Activated T-cell treated with anti-CD3 and anti-CD28 coated beads, Interleukin-2, amount 50 U/mL, for 24 hours (primary cell): ENCODE measurements around the gene ZNF787.
"Not testable (repeated sequence)": the region's sequence is repeated elsewhere in the genome, so short reads cannot be mapped to it uniquely, and the experiment has no call there.

Experiments
- DNase-seq: peaks from one replicate; pipeline ENCODE4 v3.0.0-alpha.2; 2020
- H3K27ac Mint-ChIP-seq: 2 replicates; pipeline ENCODE4 v1.8.0; 2020; ENCODE audit warnings: mild to moderate bottlenecking, mixed read lengths
- H3K27me3 Mint-ChIP-seq: 2 replicates; pipeline ENCODE4 v1.8.0; 2020; ENCODE audit warnings: mixed read lengths
- H3K36me3 Mint-ChIP-seq: 2 replicates; pipeline ENCODE4 v1.8.0; 2020; ENCODE audit warnings: low read depth, mixed read lengths
- H3K4me1 Mint-ChIP-seq: 2 replicates; pipeline ENCODE4 v1.8.0; 2020; ENCODE audit warnings: low read depth, mixed read lengths
- H3K4me3 Mint-ChIP-seq: 2 replicates; pipeline ENCODE4 v1.8.0; 2020; ENCODE audit warnings: mild to moderate bottlenecking, moderate library complexity, mixed read lengths
- H3K9me3 Mint-ChIP-seq: 2 replicates; pipeline ENCODE4 v1.8.0; 2020; ENCODE audit warnings: mixed read lengths

ZNF787 gene

DNA sequence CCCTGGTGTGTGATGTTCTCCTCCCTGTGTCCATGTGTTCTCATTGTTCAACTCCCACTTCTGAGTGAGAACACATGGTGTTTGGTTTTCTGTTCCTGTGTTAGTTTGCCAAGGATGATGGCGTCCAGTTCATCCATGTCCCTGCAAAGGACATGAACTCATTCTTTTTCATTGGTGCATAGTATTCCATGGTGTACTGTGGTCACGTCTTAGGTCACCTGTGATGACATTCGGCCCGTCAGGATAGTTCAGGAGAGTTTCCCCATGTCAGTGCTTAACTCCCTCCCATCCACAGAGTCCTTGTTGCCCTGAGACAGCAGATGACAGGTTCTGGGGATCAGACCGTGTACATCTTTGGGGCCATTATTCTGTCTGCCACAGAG lies 28.6 kb upstream of the ZNF787 start:
- Mint-ChIP-seq H3K27me3 (no peaks in the 10 kb centered on the region), H3K4me3 (no peak overlapping the region), H3K4me1 (peaks cover 18% of the 10 kb centered on the region), H3K27ac (no peak overlapping the region), H3K9me3 (no peaks in the 10 kb centered on the region), H3K36me3 (peaks cover 49% of the 10 kb centered on the region)
- no peak for DNase-seq

DNA sequence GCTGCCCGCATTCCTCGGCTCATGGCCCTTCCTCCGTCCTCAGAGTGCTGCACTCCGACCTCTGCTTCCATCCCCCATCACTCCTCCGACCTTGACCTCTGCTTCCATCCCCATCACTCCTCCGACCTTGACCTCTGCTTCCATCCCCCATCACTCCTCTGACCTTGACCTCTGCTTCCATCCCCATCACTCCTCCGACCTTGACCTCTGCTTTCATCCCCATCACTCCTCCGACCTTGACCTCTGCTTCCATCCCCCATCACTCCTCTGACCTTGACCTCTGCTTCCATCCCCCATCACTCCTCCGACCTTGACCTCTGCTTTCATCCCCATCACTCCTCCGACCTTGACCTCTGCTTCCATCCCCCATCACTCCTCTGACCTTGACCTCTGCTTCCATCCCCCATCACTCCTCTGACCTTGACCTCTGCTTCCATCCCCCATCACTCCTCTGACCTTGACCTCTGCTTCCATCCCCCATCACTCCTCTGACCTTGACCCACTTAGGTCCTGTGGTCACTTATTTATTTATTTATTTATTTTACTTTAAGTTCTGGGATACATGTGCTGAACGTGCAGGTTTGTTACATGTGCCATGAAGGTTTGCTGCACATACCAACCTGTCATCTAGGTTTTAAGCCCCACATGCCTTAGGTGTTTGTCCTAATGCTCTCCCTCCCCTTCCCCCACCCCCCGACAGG lies 28.0 kb upstream of the ZNF787 start:
- H3K27me3 Mint-ChIP-seq, DNase-seq, H3K27ac Mint-ChIP-seq, H3K9me3 Mint-ChIP-seq, H3K4me3 Mint-ChIP-seq: not testable (repeated sequence)
- Mint-ChIP-seq H3K4me1 (peaks cover 21% of the 10 kb centered on the region), H3K36me3 (peaks cover 45% of the 10 kb centered on the region)

DNA sequence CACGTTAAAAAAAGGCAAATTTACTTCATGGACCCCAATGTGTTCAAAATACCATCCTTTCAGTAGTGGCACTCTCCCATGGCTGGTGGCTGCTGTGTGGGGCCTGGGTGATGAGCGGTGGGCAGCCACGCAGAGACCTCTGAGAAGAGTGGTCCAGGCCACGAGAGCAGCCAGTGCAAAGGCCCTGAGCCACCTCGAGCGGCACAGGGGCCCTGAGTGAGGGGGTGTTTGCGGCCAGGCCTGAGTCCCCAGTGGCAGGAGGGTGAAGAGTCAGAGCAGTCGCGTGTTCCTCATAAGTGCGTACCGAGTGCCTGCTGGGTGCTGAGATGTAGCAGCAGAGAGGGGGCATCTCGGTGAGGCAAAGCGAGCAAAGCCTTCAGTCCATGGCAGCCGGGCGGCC lies 27.0 kb upstream of the ZNF787 start:
- DNase-seq = no peak
- peaks cover 43% of the 10 kb centered on the region for H3K36me3 Mint-ChIP-seq
- H3K4me1 Mint-ChIP-seq = peaks cover 21% of the 10 kb centered on the region
- H3K9me3 Mint-ChIP-seq = no peaks in the 10 kb centered on the region
- H3K27ac Mint-ChIP-seq = no peak overlapping the region
- H3K4me3 Mint-ChIP-seq = no peak overlapping the region
- H3K27me3 Mint-ChIP-seq = no peaks in the 10 kb centered on the region

DNA sequence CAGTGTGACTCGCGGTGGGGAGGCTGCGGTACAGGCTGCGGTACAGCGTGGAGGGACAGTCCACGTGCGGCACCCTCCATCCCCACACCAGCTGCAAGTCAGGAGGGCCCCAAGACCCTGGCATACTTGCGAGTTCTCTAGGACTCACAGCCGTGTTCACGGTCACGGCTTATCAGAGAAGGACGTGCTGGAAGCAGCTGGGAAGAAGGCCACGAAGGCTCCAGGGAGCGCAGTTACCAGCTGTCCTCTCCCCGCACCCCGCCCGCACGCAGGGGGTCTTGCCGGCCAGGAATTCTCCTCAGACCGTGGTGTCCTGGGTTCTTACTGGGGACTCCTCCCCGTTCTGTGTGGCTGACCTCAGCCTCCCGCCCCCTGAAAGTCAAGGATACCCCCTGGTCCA lies 26.2 kb upstream of the ZNF787 start:
- Mint-ChIP-seq H3K4me3 (no peak overlapping the region), H3K4me1 (peaks cover 22% of the 10 kb centered on the region), H3K9me3 (no peaks in the 10 kb centered on the region), H3K36me3 (peaks cover 44% of the 10 kb centered on the region), H3K27me3 (no peaks in the 10 kb centered on the region), H3K27ac (no peak overlapping the region)
- DNase-seq = no peak

DNA sequence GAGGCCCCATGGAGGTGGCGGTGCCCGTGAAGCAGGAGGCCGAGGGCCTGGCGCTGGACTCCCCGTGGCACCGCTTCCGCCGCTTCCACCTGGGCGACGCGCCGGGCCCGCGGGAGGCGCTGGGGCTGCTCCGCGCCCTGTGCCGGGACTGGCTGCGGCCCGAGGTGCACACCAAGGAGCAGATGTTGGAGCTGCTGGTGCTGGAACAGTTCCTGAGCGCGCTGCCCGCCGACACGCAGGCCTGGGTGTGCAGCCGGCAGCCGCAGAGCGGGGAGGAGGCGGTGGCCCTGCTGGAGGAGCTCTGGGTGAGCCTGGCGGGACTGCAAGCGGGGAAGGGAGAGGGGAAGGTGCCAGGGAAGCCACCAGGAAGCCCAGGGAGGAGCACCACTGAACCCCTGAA lies 25.8 kb upstream of the ZNF787 start:
- Mint-ChIP-seq H3K36me3 (peaks cover 42% of the 10 kb centered on the region), H3K4me1 (peaks cover 24% of the 10 kb centered on the region), H3K27me3 (no peaks in the 10 kb centered on the region), H3K4me3 (no peak overlapping the region), H3K9me3 (no peaks in the 10 kb centered on the region), H3K27ac (no peak overlapping the region)
- DNase-seq = no peak

DNA sequence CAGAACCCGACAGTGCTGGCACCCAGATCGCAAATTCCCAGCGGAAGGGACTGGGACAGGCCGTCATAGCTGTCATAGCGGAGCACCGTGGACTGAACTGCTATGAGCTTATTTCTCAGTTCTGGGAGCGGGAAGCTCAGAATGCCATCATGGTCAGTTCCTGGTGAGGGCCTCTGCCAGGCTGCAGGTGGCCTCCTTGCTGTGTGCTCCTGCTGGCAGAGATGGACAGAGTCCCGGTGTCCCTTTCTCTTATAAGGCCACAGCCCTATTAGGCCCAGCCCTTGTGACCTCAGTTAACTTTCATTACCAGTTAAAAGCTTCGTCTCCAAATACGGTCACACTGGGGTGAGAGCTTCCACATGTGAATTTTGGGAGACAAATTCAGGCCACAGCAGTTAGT lies 24.6 kb upstream of the ZNF787 start:
- Mint-ChIP-seq H3K36me3 (peaks cover 42% of the 10 kb centered on the region), H3K27me3 (no peaks in the 10 kb centered on the region), H3K27ac (no peak overlapping the region), H3K4me1 (peaks cover 28% of the 10 kb centered on the region), H3K9me3 (no peaks in the 10 kb centered on the region), H3K4me3 (no peak overlapping the region)
- no peak for DNase-seq

DNA sequence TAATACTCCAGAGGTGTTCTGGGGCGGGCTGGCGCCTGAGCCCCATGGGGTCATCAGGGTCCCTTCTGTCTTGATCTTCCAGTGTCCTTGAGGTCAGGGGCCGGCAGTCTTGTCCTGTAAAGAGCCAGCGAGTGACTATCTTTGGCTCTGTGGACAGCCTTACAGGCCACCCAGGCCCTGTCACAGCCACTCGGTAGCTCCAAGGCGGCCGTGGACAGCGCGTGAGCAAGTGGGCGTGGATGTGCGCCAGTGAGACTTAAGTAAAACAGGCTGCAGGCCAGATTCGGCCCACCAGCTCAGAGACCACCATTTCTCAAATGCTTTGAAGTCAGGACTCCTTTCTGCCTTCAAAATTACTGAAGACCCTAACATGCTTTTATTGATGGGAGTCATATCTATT lies 23.7 kb upstream of the ZNF787 start:
- DNase-seq = no peak
- Mint-ChIP-seq H3K4me3 (no peak overlapping the region), H3K36me3 (peaks cover 39% of the 10 kb centered on the region), H3K9me3 (no peaks in the 10 kb centered on the region), H3K27me3 (no peaks in the 10 kb centered on the region), H3K4me1 (peaks cover 36% of the 10 kb centered on the region), H3K27ac (no peak overlapping the region)

DNA sequence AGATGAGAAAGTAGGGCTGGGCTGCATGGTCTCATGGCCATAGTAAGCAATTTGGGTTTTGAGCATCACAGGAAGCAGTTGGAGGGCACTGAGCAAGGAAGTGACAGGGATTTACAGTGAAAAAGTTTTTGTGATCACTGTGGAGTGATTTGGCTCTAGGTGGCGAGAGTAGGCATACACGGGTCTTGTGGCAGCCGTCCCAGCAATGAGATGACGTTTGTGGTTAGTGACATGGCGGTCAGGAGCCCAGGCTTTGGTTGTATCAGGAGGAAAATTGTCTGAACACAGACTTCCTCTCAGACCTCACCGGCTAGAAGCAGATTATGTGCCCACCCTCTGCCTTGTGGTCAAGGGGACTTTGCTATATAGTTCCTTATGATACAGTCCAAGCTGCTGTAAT lies 23.3 kb upstream of the ZNF787 start:
- H3K9me3 Mint-ChIP-seq = no peaks in the 10 kb centered on the region
- H3K27ac Mint-ChIP-seq = peak overlapping the region; percentile 69
- H3K4me3 Mint-ChIP-seq = no peak overlapping the region
- peaks cover 36% of the 10 kb centered on the region for H3K4me1 Mint-ChIP-seq
- no peaks in the 10 kb centered on the region for H3K27me3 Mint-ChIP-seq
- H3K36me3 Mint-ChIP-seq = peaks cover 35% of the 10 kb centered on the region
- no peak for DNase-seq

DNA sequence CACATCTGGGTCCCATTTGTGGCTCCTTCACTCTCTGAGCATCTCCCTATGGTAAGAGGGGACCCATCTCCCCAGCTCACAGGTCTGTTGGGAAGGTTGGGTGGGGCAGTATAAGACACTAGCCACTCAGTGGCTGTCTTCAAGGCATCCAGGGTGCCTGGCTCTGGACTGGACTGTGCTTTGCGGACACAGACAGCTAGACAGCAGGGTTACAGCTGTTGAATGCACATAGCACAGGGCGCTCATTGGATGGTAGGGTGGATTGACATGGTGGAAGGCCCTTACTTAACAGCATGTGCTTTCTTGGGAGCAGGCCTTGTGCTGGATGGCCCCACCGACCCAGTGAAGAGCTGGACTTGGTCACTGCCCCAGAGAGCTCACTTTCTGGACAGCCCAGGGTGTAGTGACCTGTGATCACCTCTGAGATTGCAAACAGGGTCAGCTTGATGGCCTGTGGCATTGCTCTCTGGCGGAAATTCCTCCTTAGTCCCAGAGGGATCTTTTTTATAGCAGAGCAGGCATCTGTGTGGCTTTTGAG lies 21.9 kb upstream of the ZNF787 start:
- no peak for DNase-seq
- Mint-ChIP-seq H3K4me1 (peaks cover 39% of the 10 kb centered on the region), H3K27me3 (no peaks in the 10 kb centered on the region), H3K9me3 (no peaks in the 10 kb centered on the region), H3K36me3 (peaks cover 26% of the 10 kb centered on the region), H3K4me3 (peak overlapping the region; percentile 20), H3K27ac (peak overlapping the region; percentile 61)

DNA sequence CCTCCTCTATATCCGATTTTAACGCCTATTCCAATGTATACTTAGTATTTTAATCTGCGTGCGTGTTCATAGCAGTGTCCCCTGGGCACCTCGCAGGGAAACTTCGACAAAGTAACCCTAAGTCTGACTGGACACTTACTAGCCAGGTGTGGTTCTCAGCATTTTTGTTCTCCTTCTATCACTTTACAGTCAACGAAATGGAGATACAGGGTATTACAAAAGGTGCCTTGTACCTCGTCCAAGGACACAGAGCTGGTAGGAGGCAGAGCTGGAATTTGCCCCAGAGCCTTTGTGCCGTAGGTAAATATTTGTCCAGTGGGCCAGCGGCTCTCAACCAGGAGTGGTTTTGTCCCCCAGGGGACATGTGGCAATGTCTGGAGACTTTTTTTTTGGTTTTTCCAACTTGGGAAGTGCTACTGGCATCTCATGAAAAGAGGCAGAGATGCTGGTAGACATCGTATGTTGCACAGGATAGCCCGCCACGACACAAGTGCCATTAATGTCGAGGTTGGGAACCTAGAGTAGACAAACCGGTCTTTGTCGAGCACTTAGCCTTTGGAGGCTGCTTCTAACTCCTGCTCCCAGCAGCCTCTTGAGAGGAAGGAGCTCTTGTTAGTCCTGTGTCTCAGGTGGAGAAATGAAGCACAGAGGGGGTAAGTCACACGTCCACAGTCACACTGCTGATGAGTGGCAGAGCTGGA lies 21.1 kb upstream of the ZNF787 start:
- DNase-seq = no peak
- Mint-ChIP-seq H3K9me3 (no peaks in the 10 kb centered on the region), H3K36me3 (peaks cover 19% of the 10 kb centered on the region), H3K4me3 (peak overlapping the region; percentile 74), H3K27ac (peak overlapping the region; percentile 61), H3K27me3 (no peaks in the 10 kb centered on the region), H3K4me1 (peaks cover 39% of the 10 kb centered on the region)

DNA sequence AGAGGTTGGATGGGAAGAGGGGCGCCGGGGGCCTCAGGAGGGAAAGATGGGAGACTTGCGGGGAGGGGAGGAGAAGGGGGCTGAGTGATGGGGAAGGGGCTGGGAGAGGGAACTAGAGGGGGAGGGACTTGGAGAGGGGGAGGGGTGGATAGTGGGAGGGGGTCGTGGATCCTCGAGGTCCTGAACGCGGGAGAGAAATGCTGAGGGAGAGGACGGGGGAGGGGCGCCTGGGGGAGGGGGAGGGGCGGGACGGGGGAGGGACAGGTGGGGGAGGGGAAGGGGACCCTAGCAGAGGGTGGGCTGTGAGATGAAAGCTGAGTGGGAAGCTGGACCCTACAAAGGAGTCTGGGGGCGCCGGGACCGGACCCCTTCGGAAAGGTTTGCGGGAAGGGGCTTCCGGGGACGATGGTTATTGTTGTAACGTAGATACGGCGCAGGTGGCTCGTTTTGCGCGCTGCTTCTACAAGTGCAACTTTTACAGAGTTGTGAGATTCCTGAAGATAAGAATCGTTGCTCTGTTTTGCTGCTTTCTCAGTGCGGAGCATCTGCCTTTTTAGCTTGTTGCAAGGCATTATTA lies 20.4 kb upstream of the ZNF787 start:
- Mint-ChIP-seq H3K4me1 (peaks cover 39% of the 10 kb centered on the region), H3K9me3 (no peaks in the 10 kb centered on the region), H3K27me3 (no peaks in the 10 kb centered on the region), H3K36me3 (peaks cover 16% of the 10 kb centered on the region), H3K4me3 (peak overlapping the region; percentile 87), H3K27ac (peak overlapping the region; percentile 99)
- peak; percentile 57 for DNase-seq

DNA sequence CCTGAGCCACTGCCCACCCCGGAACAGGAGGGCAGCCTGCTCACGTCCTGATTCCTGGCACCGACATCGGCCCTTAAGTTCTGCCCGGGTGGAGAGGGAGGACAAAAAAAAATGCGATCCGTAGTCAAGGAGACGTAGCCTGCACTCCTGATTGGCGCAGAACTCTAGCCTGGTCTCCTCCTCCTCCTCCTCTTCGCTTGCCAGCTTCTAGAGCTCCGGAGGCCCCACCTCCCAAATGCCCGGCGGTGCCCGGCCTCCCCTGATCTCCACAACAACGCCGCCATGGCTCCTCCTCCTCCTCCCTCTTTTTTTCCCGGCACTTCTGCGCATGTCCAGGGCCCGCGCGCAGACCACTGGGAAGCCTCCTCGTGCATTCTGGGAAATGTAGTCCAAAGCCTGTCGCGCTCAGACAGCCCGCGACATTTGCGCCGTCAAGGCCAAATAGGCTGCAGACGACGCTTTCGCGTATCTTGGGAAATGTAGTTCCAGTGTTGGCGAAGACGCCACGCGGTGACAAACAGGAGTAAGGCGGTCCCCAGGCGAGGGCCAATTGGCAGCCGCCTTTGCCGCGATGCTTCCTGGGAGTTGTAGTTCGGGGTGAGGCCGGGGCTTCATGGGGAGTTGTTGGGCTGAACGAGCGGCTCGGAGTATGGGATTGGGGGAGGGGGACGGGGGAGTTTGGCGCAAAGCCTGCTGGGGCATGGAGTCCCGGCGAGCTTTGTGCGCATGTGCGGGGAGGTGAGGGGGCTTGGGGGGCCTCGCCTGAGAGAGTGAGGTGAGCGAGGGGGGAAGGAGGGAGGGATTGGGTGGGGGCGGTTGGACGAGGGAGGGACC lies 19.7 kb upstream of the ZNF787 start, which contains the start of gene ZNF444:
ZNF444 (plus strand) TSS at position 705 of the 834 bp plus-strand sequence. CDS start 5,625 bp downstream, outside the sequence.
- peaks cover 12% of the 10 kb centered on the region for H3K36me3 Mint-ChIP-seq
- H3K27me3 Mint-ChIP-seq = no peaks in the 10 kb centered on the region
- peak; percentile 99 for DNase-seq
- H3K27ac Mint-ChIP-seq = peak within 1 kb of the TSS; percentile 99
- peak within 1 kb of the TSS; percentile 87 for H3K4me3 Mint-ChIP-seq
- peaks cover 39% of the 10 kb centered on the region for H3K4me1 Mint-ChIP-seq
- H3K9me3 Mint-ChIP-seq = no peaks in the 10 kb centered on the region

DNA sequence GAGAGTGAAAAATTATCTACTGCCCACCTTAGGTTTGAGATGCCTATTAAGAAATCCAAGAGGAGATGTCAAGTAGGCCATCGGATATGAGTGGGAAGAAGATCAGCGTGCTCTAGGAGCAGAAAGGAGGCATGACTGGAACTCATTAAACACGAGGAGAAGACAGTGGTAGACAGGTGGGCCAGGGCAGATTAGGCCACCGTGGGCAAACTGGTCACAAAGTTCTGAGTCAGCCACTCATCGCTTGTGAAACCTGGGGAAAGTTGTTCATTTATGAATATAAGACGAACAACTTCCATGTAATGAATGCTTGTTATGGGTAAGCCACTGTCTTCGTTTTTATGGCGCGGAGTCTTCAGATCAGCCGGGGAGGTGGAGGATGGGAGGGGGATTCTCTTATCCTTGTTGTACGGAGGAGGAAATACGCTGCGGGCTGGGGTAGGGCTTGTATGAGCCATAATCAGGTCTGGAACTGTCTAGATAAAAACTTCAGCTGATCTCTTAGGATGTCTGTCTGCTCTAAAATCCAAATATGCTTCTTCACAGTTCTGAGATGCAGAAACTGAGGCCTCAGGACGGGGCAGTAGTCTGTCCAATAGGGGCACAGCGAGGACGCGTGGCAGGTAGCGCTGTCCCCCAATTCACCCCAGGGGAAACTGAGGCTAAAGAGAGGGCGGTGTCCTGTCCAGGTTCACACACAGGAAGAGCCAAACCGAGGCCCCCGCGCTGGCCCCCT lies 18.9 kb upstream of the ZNF787 start:
- no peaks in the 10 kb centered on the region for H3K9me3 Mint-ChIP-seq
- peak overlapping the region; percentile 99 for H3K27ac Mint-ChIP-seq
- H3K36me3 Mint-ChIP-seq = peaks cover 12% of the 10 kb centered on the region
- DNase-seq = no peak
- no peaks in the 10 kb centered on the region for H3K27me3 Mint-ChIP-seq
- peaks cover 39% of the 10 kb centered on the region for H3K4me1 Mint-ChIP-seq
- peak overlapping the region; percentile 87 for H3K4me3 Mint-ChIP-seq

DNA sequence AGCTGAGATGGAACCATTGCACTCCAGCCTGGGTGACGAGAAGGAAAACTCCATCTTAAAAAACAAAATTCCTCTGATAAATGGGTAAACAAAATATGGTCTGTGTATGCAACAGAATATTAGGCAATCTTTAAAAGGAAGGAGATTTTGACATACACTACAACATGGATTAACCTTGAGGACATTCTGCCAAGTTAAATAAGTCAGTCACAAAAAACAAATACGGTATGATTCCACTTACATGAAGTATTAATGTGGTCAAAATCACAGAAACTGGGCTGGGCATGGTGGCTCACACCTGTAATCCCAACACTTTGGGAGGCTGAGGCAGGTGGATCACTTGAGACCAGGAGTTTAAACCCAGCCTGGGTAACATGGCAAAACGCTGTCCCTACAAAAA lies 17.0 kb upstream of the ZNF787 start:
- no peak overlapping the region for H3K4me3 Mint-ChIP-seq
- no peaks in the 10 kb centered on the region for H3K27me3 Mint-ChIP-seq
- H3K9me3 Mint-ChIP-seq = no peaks in the 10 kb centered on the region
- peaks cover 6% of the 10 kb centered on the region for H3K36me3 Mint-ChIP-seq
- no peak for DNase-seq
- H3K4me1 Mint-ChIP-seq = peaks cover 30% of the 10 kb centered on the region
- no peak overlapping the region for H3K27ac Mint-ChIP-seq
